GM21515 (cell line): ENCODE data around the gene VAMP1.

Source experiments
- ATAC-seq: cut with Tn5 transposase; IDR thresholded peaks from one replicate; pipeline ENCODE4 v1.9.1; 2021; ENCODE audit not compliant: unreplicated experiment

Gene VAMP1

GRCh38 chr12:6425590-6426531, 44.6 kb downstream of the VAMP1 start:
- ATAC-seq: no peak

- no peak for ATAC-seq
These were observed 45.6 kb downstream of the VAMP1 start for GRCh38 chr12:6424866-6425265.

- ATAC-seq: no peak
These were observed 46.5 kb downstream of the VAMP1 start for GRCh38 chr12:6424008-6424347.

DNA sequence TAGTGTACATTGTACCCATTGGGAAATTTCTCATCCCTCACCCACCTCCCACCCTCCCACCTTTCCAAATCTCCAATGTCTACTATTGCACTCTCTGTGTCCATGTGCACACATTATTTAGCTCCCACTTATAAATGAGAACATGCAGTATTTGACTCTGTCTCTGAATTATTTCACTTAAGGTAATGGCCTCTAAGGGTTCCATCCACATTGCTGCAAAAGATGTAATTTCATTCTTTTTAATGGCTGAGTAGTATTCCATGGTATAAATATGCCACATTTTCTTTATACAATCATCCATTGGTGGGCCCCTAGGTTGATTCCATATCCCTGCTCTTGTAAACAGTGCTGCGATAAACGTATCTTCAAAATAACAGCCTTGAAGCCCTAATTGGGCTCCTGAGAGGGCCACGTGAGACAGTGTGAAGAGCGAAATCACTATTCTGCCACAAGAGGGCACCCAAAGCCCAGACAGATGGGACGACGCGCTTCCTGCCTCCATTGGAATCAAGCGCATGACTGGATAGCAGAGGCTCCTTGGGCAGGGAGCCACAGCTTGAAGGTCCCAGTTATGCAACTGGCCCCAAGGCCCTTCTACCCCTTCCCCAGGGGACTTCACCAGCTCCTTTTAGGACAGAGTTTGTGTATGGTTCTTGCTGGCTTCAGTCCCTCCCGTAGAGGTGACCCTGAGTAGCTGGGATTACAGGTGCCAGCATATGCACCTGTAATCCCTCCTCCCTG, 47.0 kb downstream of the VAMP1 start:
- peak; percentile 48 for ATAC-seq

- ATAC-seq: no peak
These were observed 50.1 kb downstream of the VAMP1 start for GRCh38 chr12:6420364-6420763.

DNA sequence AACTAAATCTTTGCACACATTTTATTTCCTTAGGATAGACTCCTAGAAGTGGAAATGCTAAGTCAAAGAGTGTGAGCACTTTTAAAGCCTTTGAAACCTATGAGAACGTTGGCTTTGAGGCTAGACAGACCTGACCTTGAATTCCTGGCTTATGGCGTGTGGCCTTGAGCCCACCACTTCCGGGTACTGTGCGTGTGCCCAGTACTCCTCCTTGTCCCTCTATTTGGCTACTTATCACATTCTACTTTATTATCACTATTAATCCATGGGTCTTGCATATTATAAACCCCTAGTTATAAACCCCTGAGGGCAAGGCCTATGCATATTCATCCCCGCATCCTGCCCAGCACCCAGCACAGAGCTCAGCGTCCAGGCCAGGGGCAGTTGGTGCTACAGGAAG, 51.7 kb downstream of the VAMP1 start:
- ATAC-seq: no peak

DNA sequence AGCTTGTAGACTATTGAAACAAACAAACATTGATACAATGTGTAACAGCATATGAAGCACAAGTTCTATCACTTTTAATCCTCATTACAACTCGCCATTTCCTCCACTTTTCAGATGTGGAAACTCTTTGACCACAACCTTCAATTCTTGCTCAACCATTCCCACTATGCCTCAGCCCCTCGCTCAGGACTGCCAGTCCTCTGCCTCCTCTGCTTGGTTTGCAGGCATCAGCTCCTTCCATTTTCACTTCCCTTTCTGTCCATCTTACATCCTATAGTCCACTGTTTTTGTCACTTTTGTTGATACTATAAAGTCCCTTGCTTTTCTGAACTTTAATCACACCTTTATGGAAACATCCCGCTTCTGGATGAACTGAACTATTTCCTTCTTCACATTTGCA, 53.9 kb downstream of the VAMP1 start:
- no peak for ATAC-seq
